ENCODE measurements around the gene BIRC2.

The BIRC2 gene

DNA sequence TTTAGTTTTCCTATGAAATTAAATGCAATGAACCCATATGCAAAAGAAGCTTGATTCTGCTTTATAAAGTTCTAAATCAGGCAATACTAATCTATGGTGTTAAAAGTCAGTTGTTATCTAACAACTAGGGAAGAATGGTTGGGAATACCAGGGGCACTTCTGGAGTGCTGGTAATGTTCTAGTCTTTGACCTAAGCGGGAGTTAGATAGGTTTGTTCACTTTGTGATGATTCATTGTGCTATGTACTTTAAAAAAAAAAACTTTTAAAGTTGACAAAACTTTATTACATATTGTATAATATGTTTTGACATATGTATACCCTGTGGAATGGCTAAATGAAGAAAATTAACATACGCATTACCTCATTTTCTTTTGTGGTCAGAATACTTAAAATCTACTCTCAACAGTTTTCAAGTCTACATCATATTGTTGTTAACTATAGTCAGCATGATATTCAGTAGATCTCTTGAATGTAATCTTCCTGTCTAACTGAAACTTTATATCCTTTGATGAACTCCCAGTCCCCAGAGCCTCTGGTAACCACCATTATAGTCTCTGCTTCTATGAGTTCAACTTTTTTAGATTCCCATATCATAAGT lies 39.2 kb downstream of the BIRC2 start:
- Histone ChIP-seq H2AK5ac (ENCODE audit: low read length, severe bottlenecking) (no peak overlapping the region), H3K79me1 (replicated peaks; ENCODE audit: low read length, poor library complexity, severe bottlenecking) (peaks cover 12% of the 10 kb centered on the region), H3K4me2 (ENCODE audit: low read length, poor library complexity, severe bottlenecking) (no peak overlapping the region), H3K36me3 (ENCODE audit: control insufficient read depth in 1 of 2, insufficient read depth in 2 of 2, low read depth in 1 of 2, low read length in 2 of 2) (peaks cover 15 to 88% of the 10 kb centered on the region in 2 experiments), H2BK120ac (ENCODE audit: low read depth, low read length) (no peak overlapping the region), H2BK12ac (ENCODE audit: low read length in 2 of 2) (no peak overlapping the region), H2BK5ac (ENCODE audit: low read depth, low read length, poor library complexity, severe bottlenecking) (no peak overlapping the region), H3K27me3 (ENCODE audit: control insufficient read depth in 1 of 2, insufficient read depth in 1 of 2, low read length in 2 of 2) (no peaks in the 10 kb centered on the region), H3K27ac (ENCODE audit: low read length, poor library complexity, severe bottlenecking) (no peak overlapping the region), H3K18ac (ENCODE audit: low read depth in 1 of 2, low read length in 2 of 2) (no peak overlapping the region), H3K4me1 (ENCODE audit: control insufficient read depth, insufficient read depth, low read depth, low read length) (peaks cover 11% of the 10 kb centered on the region), H4K8ac (ENCODE audit: low read length) (no peak overlapping the region), H3K4me3 (ENCODE audit: insufficient read depth in 1 of 2, low read depth in 1 of 2, low read length in 2 of 2) (no peak overlapping the region), H3K14ac (ENCODE audit: low read length in 2 of 2) (no peak overlapping the region), H4K91ac (ENCODE audit: low read length) (no peak overlapping the region), H2AFZ (ENCODE audit: low read depth, low read length) (no peak overlapping the region), H3K9me3 (ENCODE audit: control insufficient read depth, low read length) (no peaks in the 10 kb centered on the region), H3K4ac (ENCODE audit: low read depth in 1 of 2, low read length in 2 of 2) (no peak overlapping the region), H2BK15ac (ENCODE audit: low read depth, poor library complexity, severe bottlenecking) (no peak overlapping the region), H3K23ac (ENCODE audit: low read length in 2 of 2) (no peak overlapping the region), H3K9ac (ENCODE audit: low read length) (no peak overlapping the region)
- WGBS = 100% methylated on average over 1 of the region's 2 CpGs
- DNase-seq = no peak

GRCh38 chr11:102387043-102387781 lies 40.2 kb downstream of the BIRC2 start:
- Histone ChIP-seq H2BK15ac (ENCODE audit: low read depth, poor library complexity, severe bottlenecking) (no peak overlapping the region), H2BK5ac (ENCODE audit: low read depth, low read length, poor library complexity, severe bottlenecking) (no peak overlapping the region), H3K4ac (ENCODE audit: low read depth in 1 of 2, low read length in 2 of 2) (no peak overlapping the region), H2BK120ac (ENCODE audit: low read depth, low read length) (no peak overlapping the region), H3K27me3 (ENCODE audit: control insufficient read depth in 1 of 2, insufficient read depth in 1 of 2, low read length in 2 of 2) (no peaks in the 10 kb centered on the region), H3K23ac (ENCODE audit: low read length in 2 of 2) (no peak overlapping the region), H3K4me1 (ENCODE audit: control insufficient read depth, insufficient read depth, low read depth, low read length) (peaks cover 13% of the 10 kb centered on the region), H3K79me1 (replicated peaks; ENCODE audit: low read length, poor library complexity, severe bottlenecking) (peaks cover 19% of the 10 kb centered on the region), H4K8ac (ENCODE audit: low read length) (no peak overlapping the region), H3K14ac (ENCODE audit: low read length in 2 of 2) (no peak overlapping the region), H3K36me3 (ENCODE audit: control insufficient read depth in 1 of 2, insufficient read depth in 2 of 2, low read depth in 1 of 2, low read length in 2 of 2) (peaks cover 24 to 87% of the 10 kb centered on the region in 2 experiments), H2BK12ac (ENCODE audit: low read length in 2 of 2) (no peak overlapping the region), H4K91ac (ENCODE audit: low read length) (no peak overlapping the region), H3K18ac (ENCODE audit: low read depth in 1 of 2, low read length in 2 of 2) (no peak overlapping the region), H2AK5ac (ENCODE audit: low read length, severe bottlenecking) (no peak overlapping the region), H3K4me3 (ENCODE audit: insufficient read depth in 1 of 2, low read depth in 1 of 2, low read length in 2 of 2) (no peak overlapping the region), H3K9me3 (ENCODE audit: control insufficient read depth, low read length) (no peaks in the 10 kb centered on the region), H3K4me2 (ENCODE audit: low read length, poor library complexity, severe bottlenecking) (no peak overlapping the region), H3K9ac (ENCODE audit: low read length) (no peak overlapping the region), H3K27ac (ENCODE audit: low read length, poor library complexity, severe bottlenecking) (no peak overlapping the region), H2AFZ (ENCODE audit: low read depth, low read length) (no peak overlapping the region)
- WGBS = 98% methylated on average over 5 of the region's 8 CpGs
- DNase-seq = no peak

DNA sequence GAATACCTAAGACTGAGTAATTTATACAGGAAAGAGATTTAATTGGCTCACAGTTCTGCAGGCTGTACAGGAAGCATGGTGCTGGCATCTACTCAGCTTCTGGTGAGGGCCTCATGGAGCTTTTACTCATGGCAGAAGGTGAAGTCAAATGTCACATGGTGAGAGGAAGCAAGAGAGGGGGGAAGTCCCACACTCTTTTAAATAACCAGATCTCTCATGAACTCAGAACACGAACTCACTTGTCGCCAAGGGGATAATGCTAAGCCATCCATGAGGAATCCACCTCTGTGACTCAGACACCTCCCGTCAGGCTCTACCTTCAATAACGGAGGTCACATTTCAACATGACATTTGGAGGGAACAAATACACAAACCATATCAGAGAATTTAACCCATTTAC lies 42.2 kb downstream of the BIRC2 start:
- Histone ChIP-seq H3K18ac (ENCODE audit: low read depth in 1 of 2, low read length in 2 of 2) (no peak overlapping the region), H3K14ac (ENCODE audit: low read length in 2 of 2) (no peak overlapping the region), H3K4me3 (ENCODE audit: insufficient read depth in 1 of 2, low read depth in 1 of 2, low read length in 2 of 2) (no peak overlapping the region), H2BK15ac (ENCODE audit: low read depth, poor library complexity, severe bottlenecking) (no peak overlapping the region), H3K9ac (ENCODE audit: low read length) (no peak overlapping the region), H4K8ac (ENCODE audit: low read length) (no peak overlapping the region), H3K79me1 (replicated peaks; ENCODE audit: low read length, poor library complexity, severe bottlenecking) (peaks cover 22% of the 10 kb centered on the region), H3K4me1 (ENCODE audit: control insufficient read depth, insufficient read depth, low read depth, low read length) (peaks cover 18% of the 10 kb centered on the region), H3K4me2 (ENCODE audit: low read length, poor library complexity, severe bottlenecking) (no peak overlapping the region), H3K27me3 (ENCODE audit: control insufficient read depth in 1 of 2, insufficient read depth in 1 of 2, low read length in 2 of 2) (no peaks in the 10 kb centered on the region), H2AFZ (ENCODE audit: low read depth, low read length) (no peak overlapping the region), H3K4ac (ENCODE audit: low read depth in 1 of 2, low read length in 2 of 2) (no peak overlapping the region), H2BK120ac (ENCODE audit: low read depth, low read length) (no peak overlapping the region), H3K36me3 (ENCODE audit: control insufficient read depth in 1 of 2, insufficient read depth in 2 of 2, low read depth in 1 of 2, low read length in 2 of 2) (peaks cover 39 to 91% of the 10 kb centered on the region in 2 experiments), H2BK5ac (ENCODE audit: low read depth, low read length, poor library complexity, severe bottlenecking) (no peak overlapping the region), H2AK5ac (ENCODE audit: low read length, severe bottlenecking) (no peak overlapping the region), H4K91ac (ENCODE audit: low read length) (no peak overlapping the region), H3K9me3 (ENCODE audit: control insufficient read depth, low read length) (no peaks in the 10 kb centered on the region), H2BK12ac (ENCODE audit: low read length in 2 of 2) (no peak overlapping the region), H3K23ac (ENCODE audit: low read length in 2 of 2) (no peak overlapping the region), H3K27ac (ENCODE audit: low read length, poor library complexity, severe bottlenecking) (no peak overlapping the region)
- WGBS = 91% methylated on average over 2 of the region's 4 CpGs
- no peak for DNase-seq

DNA sequence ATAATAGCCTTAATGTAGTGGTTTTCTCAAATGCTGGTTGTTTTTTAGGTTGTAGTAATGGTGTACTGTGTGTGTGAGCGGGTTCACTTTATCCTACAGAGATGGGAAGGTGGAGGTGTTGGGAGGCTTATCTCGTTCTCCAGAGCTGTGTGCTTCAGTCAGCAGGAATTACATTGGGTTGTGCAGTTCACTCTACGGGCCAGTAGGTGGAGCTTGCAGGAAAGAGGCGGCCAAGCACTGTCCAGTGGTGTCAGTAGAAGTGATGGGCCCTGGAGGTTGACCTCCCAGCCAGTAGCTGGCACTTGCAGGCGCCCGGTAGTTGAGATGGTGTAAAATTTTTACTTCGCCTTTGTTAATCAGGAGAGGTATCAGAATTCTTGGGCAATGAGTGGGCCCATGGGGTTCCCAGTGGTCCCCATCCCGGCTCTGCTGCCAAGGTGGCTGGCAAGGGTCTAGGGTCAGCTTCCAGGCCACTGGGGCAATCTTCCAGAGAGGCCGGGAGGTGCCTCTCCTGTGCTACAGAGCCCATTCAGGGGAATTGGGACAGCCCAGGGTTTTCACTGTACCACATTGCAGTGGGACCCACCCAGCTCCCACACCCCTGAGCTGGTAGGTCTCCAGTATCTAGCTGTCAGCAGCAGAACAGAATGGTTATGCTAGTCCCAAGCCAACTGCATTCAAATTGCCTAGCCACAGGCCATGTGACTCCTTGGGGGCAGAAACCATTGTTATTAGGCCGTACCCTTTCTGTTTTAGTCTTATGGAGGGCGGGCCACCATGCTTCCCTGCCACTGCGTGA lies 43.9 kb downstream of the BIRC2 start:
- no peak overlapping the region for H3K14ac ChIP-seq (ENCODE audit: low read length in 2 of 2)
- no peak overlapping the region for H2BK5ac ChIP-seq (ENCODE audit: low read depth, low read length, poor library complexity, severe bottlenecking)
- H4K8ac ChIP-seq (ENCODE audit: low read length) = peak overlapping the region; percentile 60
- no peak overlapping the region for H3K4me2 ChIP-seq (ENCODE audit: low read length, poor library complexity, severe bottlenecking)
- H2BK15ac ChIP-seq (ENCODE audit: low read depth, poor library complexity, severe bottlenecking) = no peak overlapping the region
- H2BK12ac ChIP-seq (ENCODE audit: low read length in 2 of 2) = no peak overlapping the region
- 66% methylated on average over 12 of the region's 12 CpGs for WGBS
- H4K91ac ChIP-seq (ENCODE audit: low read length) = no peak overlapping the region
- H3K4ac ChIP-seq (ENCODE audit: low read depth in 1 of 2, low read length in 2 of 2) = no peak overlapping the region
- no peak overlapping the region for H2AFZ ChIP-seq (ENCODE audit: low read depth, low read length)
- no peaks in the 10 kb centered on the region for H3K27me3 ChIP-seq (ENCODE audit: control insufficient read depth in 1 of 2, insufficient read depth in 1 of 2, low read length in 2 of 2)
- peaks cover 9% of the 10 kb centered on the region for H3K4me1 ChIP-seq (ENCODE audit: control insufficient read depth, insufficient read depth, low read depth, low read length)
- no peaks in the 10 kb centered on the region for H3K9me3 ChIP-seq (ENCODE audit: control insufficient read depth, low read length)
- H3K18ac ChIP-seq (ENCODE audit: low read depth in 1 of 2, low read length in 2 of 2) = no peak overlapping the region
- no peak overlapping the region for H2BK120ac ChIP-seq (ENCODE audit: low read depth, low read length)
- peak; percentile 71 for DNase-seq
- H2AK5ac ChIP-seq (ENCODE audit: low read length, severe bottlenecking) = no peak overlapping the region
- no peak overlapping the region for H3K23ac ChIP-seq (ENCODE audit: low read length in 2 of 2)
- peaks cover 39 to 85% of the 10 kb centered on the region in 2 experiments for H3K36me3 ChIP-seq (ENCODE audit: control insufficient read depth in 1 of 2, insufficient read depth in 2 of 2, low read depth in 1 of 2, low read length in 2 of 2)
- H3K4me3 ChIP-seq (ENCODE audit: insufficient read depth in 1 of 2, low read depth in 1 of 2, low read length in 2 of 2) = no peak overlapping the region
- peaks cover 24% of the 10 kb centered on the region for H3K79me1 ChIP-seq (replicated peaks; ENCODE audit: low read length, poor library complexity, severe bottlenecking)
- H3K27ac ChIP-seq (ENCODE audit: low read length, poor library complexity, severe bottlenecking) = peak overlapping the region; percentile 38
- no peak overlapping the region for H3K9ac ChIP-seq (ENCODE audit: low read length)

Data from mesenchymal stem cell (in vitro differentiated cells and primary cell).